Activated CD4-positive, alpha-beta T cell treated with anti-CD3 and anti-CD28 coated beads for 48 hours (primary cell): ENCODE measurements around the gene RAMP3.
A peak's percentile ranks its signal among the peaks of the same experiment; 100 is the strongest.
"Not testable (repeated sequence)": the region's sequence is repeated elsewhere in the genome, so short reads cannot be mapped to it uniquely, and the experiment has no call there.

ENCODE experiments used
- DNase-seq: peaks from one replicate; pipeline ENCODE4 v3.0.0-alpha.2; 2020

RAMP3 gene

GRCh38 chr7:45132708-45133320 is 24.8 kb upstream of the RAMP3 start:
- DNase-seq, result no peak

- no peak for DNase-seq
Observed at GRCh38 chr7:45133352-45133751, 24.2 kb upstream of the RAMP3 start.

- DNase-seq, result no peak
Observed at GRCh38 chr7:45133877-45134276, 23.7 kb upstream of the RAMP3 start.

GRCh38 chr7:45136106-45137060 is 21.2 kb upstream of the RAMP3 start:
- peak; percentile 73 for DNase-seq

- DNase-seq, result no peak
Observed at GRCh38 chr7:45138433-45139267, 18.9 kb upstream of the RAMP3 start.

- no peak for DNase-seq
Observed at GRCh38 chr7:45140827-45141226, 16.8 kb upstream of the RAMP3 start.

GRCh38 chr7:45143616-45144015 is 14.0 kb upstream of the RAMP3 start:
- DNase-seq, result no peak

GRCh38 chr7:45145881-45146280 is 11.7 kb upstream of the RAMP3 start:
- no peak for DNase-seq

GRCh38 chr7:45146531-45147379 is 10.8 kb upstream of the RAMP3 start:
- DNase-seq, result no peak

- no peak for DNase-seq
Observed at GRCh38 chr7:45147858-45148652, 9.5 kb upstream of the RAMP3 start.

GRCh38 chr7:45148653-45148973 is 9.0 kb upstream of the RAMP3 start:
- no peak for DNase-seq

GRCh38 chr7:45149606-45150005 is 8.0 kb upstream of the RAMP3 start:
- no peak for DNase-seq

- no peak for DNase-seq
Observed at GRCh38 chr7:45150199-45150598, 7.4 kb upstream of the RAMP3 start.

GRCh38 chr7:45151131-45151684 is 6.4 kb upstream of the RAMP3 start:
- DNase-seq, result no peak

GRCh38 chr7:45151967-45152366 is 5.6 kb upstream of the RAMP3 start:
- no peak for DNase-seq

- no peak for DNase-seq
Observed at GRCh38 chr7:45153233-45153632, 4.4 kb upstream of the RAMP3 start.

GRCh38 chr7:45153861-45154260 is 3.7 kb upstream of the RAMP3 start:
- not testable (repeated sequence) for DNase-seq

- DNase-seq, result no peak
Observed at GRCh38 chr7:45155357-45155900, 2.2 kb upstream of the RAMP3 start.

- DNase-seq, result no peak
Observed at GRCh38 chr7:45155941-45156340, 1.6 kb upstream of the RAMP3 start.

- no peak for DNase-seq
Observed at GRCh38 chr7:45156516-45157272, 897 bp upstream of the RAMP3 start.
